Aorta (tissue), 5 donors: ENCODE data around the gene CCDC191. TPM values are rescaled to one million over a fixed set of nuclear protein-coding genes. Genes with fewer than 3 reads are reported as not detected.

Experiments used
- ATAC-seq: fragments of 200-7000 bp; cut with Tn5 transposase; one replicate; pipeline ENCODE4 v1.9.1; 2022; ENCODE audit warnings: moderate library complexity; ENCODE audit not compliant: low FRiP score
- DNase-seq, 2 donors: peaks; one replicate each; pipeline ENCODE4 v3.0.0-alpha.2; 2020
- H3K27ac ChIP-seq, 2 donors: one replicate each; pipeline ENCODE4 v1.5.1; 2013; ENCODE audit warnings: low read length in 2 of 2, mild to moderate bottlenecking in 2 of 2, moderate library complexity in 2 of 2, control low read depth in 1 of 2, inconsistent platforms in 1 of 2, low read depth in 1 of 2
- H3K27me3 ChIP-seq, 2 donors: one replicate each; pipeline ENCODE4 v1.6.1; 2013; ENCODE audit warnings: control low read depth in 1 of 2, low read length in 1 of 2, mild to moderate bottlenecking in 1 of 2, moderate library complexity in 1 of 2; ENCODE audit not compliant: insufficient read depth in 2 of 2, control insufficient read depth in 1 of 2
- H3K36me3 ChIP-seq, 2 donors: one replicate each; pipeline ENCODE4 v1.6.1; 2013; ENCODE audit warnings: control low read depth in 1 of 2, low read length in 1 of 2, mild to moderate bottlenecking in 1 of 2; ENCODE audit not compliant: insufficient read depth in 2 of 2, control insufficient read depth in 1 of 2
- H3K4me1 ChIP-seq, 2 donors: one replicate each; pipeline ENCODE4 v1.6.1; 2013; ENCODE audit warnings: low read length in 2 of 2, control low read depth in 1 of 2, mild to moderate bottlenecking in 1 of 2, moderate library complexity in 1 of 2; ENCODE audit not compliant: insufficient read depth in 2 of 2, control insufficient read depth in 1 of 2
- H3K4me3 ChIP-seq, 2 donors: one replicate each; pipeline ENCODE4 v1.5.1; 2013; ENCODE audit warnings: low read length in 2 of 2, control low read depth in 1 of 2, mild to moderate bottlenecking in 1 of 2
- H3K9me3 ChIP-seq: one replicate; pipeline ENCODE4 v1.6.1; 2013; ENCODE audit warnings: mild to moderate bottlenecking, low read length; ENCODE audit not compliant: control insufficient read depth
- WGBS, 2 donors: extraction: QIAGEN DNeasy Blood & Tissue Kit; methylation state at CpG; one replicate each; pipeline ENCODE4 v1.1.7; 2013; 5-methylcytosine and 5-hydroxymethylcytosine counted together
- intact Hi-C, 2 donors: fragments of 100-400 bp; cut with DNase I; formaldehyde crosslinking; loops; one replicate each; pipeline versions ENCODE4 v1.14.2 to v1.15.0; 2022
- polyA plus RNA-seq, 2 donors: library from polyadenylated mRNA; stranded (reverse); fragments of 200-250 nt; gene quantifications; one replicate each; pipeline ENCODE4 v1.2.3, GENCODE V29; 2013
- total RNA-seq, 2 donors: library from RNA; stranded (reverse); fragmentation: NEBNext Ultra II Directional; extraction: Animal tissue kit (Norgen Biotek cat#: 25700); gene quantifications; one replicate each; pipeline ENCODE4 v1.2.1, GENCODE V29; 2021
- donor health status: healthy with polysubstance abuse.
- donor health status: Bipolar disorder and iron deficiency.
- donor health status: DM: no; HTN: no; CAD: no.
- donor health status: DM: no; HTN: no; CAD: no.
- donor health status: DM: yes; HTN: yes; CAD: no.

CCDC191 gene
- total and polyA plus RNA-seq, 4 donors, result 1.4 to 8.6 (median 2.9) TPM

DNA sequence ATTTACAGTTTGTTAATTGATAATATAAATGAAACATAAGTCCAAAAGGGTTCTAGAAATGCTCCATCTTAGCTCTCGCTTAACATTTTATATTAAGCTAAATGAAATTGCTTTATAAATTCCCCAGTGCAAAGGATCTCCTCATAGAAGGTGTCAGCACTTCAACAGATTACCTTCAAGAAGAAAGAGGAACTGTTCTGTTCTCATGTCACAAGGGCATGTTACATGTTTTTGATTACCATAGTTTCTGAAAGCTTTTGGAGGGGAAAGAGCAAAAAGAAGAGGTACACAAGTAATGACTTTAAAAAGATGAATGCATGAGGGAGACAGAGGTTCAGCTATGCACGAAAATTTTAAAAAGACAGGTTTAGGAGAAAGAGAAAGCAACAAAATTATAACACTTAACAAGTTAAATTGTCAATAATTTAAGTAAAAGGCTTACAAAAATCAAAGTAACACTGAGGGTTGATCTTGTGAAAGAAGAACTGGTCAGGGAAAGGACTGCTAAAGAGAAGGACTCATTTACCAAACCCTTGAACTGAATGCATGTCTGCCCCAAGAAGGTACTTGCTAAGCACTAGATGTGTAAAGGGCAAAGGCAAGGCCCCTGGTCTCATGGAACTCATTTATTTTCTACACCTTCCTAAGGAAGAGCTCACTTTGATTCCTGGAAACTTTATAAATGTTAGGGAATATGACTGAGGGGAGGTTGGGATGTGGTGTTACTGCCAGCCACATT, 45.1 kb downstream of the CCDC191 start:
- no peak for ATAC-seq
- intact Hi-C loops, result no loop called here
- H3K36me3 ChIP-seq, result peaks cover 0 to 2% of the 10 kb centered on the region in 2 donors

DNA sequence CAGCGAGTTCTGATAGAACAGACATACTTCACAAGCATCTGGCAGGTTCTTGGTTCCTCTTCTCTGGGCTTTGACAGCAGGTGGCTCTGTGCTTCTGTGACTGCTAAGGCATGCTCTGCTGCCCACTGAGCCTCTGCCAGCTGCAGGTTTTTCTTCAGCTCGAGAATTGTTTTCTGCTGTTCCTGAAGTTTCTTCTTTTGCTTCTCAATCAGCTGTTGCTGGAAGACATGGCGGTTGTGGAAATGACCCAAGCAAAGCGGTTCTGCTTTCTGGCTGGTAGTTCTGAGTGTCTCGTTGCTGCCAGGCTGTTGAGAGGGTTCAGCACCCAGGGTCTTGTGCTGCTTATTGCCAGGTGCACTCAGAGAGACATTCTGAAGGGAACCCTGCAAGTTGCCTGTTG, 50.8 kb downstream of the CCDC191 start:
- 85 to 89% methylated on average over 5 of the region's 5 CpGs for WGBS, 2 donors
- H3K4me3 ChIP-seq, result no peak overlapping the region
- peaks cover 0 to 1% of the 10 kb centered on the region in 2 donors for H3K4me1 ChIP-seq
- no peaks in the 10 kb centered on the region for H3K9me3 ChIP-seq
- no peak overlapping the region for H3K27ac ChIP-seq
- no peaks in the 10 kb centered on the region for H3K27me3 ChIP-seq
- intact Hi-C loops, result no loop called here
- DNase-seq (no peak), ATAC-seq (no peak)
- no peaks in the 10 kb centered on the region for H3K36me3 ChIP-seq

More for the DNA sequence above, 45.1 kb downstream of the CCDC191 start:
- no peak overlapping the region for H3K27ac ChIP-seq
- no peaks in the 10 kb centered on the region for H3K4me1 ChIP-seq
- WGBS, 2 donors, result 89 to 90% methylated on average over 2 of the region's 2 CpGs
- no peaks in the 10 kb centered on the region for H3K27me3 ChIP-seq
- H3K4me3 ChIP-seq, result no peak overlapping the region
- H3K9me3 ChIP-seq, result no peaks in the 10 kb centered on the region
- DNase-seq, result no peak

DNA sequence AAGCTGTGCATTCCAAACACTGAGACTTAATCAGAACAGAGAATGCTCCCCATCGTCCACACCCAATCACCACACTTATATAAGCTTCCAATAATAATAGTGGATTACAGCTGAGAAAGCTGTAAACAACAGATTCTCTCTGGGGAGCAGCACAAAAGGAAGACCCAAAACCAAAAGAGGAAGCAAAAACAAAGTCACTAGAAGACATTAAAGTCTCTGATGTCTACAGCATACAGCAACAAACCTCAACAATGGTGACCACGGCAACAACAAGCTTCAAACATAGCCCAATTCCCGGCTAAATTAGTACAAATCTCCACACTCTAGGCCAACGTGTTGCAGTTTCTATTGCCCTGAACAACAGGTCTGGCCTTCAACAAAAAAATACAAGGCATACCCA, 70.8 kb downstream of the CCDC191 start:
- Histone ChIP-seq H3K36me3 (peaks cover 0 to 4% of the 10 kb centered on the region in 2 donors), H3K27me3 (no peaks in the 10 kb centered on the region), H3K4me3 (no peak overlapping the region), H3K27ac (no peak overlapping the region), H3K9me3 (peaks cover 3% of the 10 kb centered on the region), H3K4me1 (no peaks in the 10 kb centered on the region)
- DNase-seq (no peak), ATAC-seq (no peak)
- intact Hi-C loops, result no loop called here
- 74 to 85% methylated on average over 4 of the region's 4 CpGs for WGBS, 2 donors

DNA sequence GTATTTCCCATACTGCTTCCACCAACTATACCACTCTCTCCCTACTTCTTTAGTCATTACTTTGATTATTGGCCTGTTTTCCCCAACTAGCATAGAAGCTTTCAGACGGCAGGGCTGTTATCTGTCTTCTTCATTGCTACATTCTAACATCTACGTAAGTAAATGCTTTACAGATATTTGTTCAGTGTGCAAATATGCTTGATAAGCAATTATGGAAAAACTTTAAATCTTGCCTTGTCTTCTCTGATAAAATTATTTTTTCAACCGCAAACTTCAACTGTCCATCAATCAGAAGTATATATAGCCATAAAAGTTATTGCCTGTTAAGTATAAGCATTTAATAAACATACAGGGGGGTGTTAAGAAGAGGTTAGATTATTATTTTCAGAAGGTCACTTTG, 72.8 kb downstream of the CCDC191 start:
- WGBS, 2 donors, result 77 to 78% methylated on average over 3 of the region's 3 CpGs
- Histone ChIP-seq H3K27me3 (no peaks in the 10 kb centered on the region), H3K4me1 (no peaks in the 10 kb centered on the region), H3K9me3 (peaks cover 3% of the 10 kb centered on the region), H3K36me3 (peaks cover 0 to 4% of the 10 kb centered on the region in 2 donors), H3K27ac (no peak overlapping the region), H3K4me3 (no peak overlapping the region)
- no peak for DNase-seq
- ATAC-seq, result no peak
- intact Hi-C loops, result no loop called here

DNA sequence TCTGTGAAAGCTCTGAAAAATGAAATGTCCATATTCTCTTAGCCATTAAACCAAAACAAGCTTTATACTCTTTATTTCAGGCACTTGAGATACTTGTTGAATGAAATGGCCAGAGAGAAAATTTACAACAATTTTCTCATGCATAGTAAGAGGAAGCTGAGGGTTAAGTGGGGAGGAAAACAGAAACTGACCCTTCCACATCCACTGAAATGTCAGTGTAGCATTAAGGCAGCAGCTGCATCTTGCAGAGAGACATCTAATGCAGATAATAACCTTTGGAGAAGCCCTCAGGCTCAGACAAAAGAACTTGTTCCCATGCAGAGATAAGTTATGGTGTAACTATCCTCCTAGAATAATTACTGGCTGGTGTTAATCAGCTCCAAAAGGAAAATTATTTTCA, 74.5 kb downstream of the CCDC191 start:
- H3K4me1 ChIP-seq, result no peaks in the 10 kb centered on the region
- H3K27ac ChIP-seq, result no peak overlapping the region
- ATAC-seq (no peak), DNase-seq (no peak)
- intact Hi-C loops, result no loop called here
- H3K36me3 ChIP-seq, result peaks cover 0 to 4% of the 10 kb centered on the region in 2 donors
- H3K9me3 ChIP-seq, result peaks cover 3% of the 10 kb centered on the region
- H3K27me3 ChIP-seq, result no peaks in the 10 kb centered on the region
- H3K4me3 ChIP-seq, result no peak overlapping the region

DNA sequence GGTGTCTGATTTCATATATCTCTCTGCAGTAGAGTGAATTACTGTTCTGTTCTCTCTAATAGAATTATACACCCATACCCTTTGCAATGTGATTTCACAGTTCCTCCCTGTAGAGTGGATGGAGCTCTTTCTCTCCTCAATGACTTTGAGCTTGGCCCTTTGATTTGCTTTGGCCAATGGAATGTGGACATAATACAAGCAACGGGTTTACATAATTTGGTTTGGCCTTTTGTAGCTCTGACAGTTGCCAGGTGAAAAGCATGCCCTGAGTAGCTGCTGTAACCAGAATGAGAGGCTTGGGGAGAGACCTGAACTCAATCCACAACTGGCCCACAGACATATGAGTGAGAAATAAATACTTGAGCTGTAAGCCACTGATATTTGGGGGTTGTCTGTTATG, 76.4 kb downstream of the CCDC191 start:
- H3K27me3 ChIP-seq, result no peaks in the 10 kb centered on the region
- no peaks in the 10 kb centered on the region for H3K36me3 ChIP-seq
- intact Hi-C loops, result no loop called here
- ATAC-seq (no peak), DNase-seq (no peak)
- no peaks in the 10 kb centered on the region for H3K4me1 ChIP-seq
- H3K27ac ChIP-seq, result no peak overlapping the region
- H3K4me3 ChIP-seq, result no peak overlapping the region
- 31 to 38% methylated on average over 1 of the region's 1 CpG for WGBS, 2 donors
- H3K9me3 ChIP-seq, result no peaks in the 10 kb centered on the region

DNA sequence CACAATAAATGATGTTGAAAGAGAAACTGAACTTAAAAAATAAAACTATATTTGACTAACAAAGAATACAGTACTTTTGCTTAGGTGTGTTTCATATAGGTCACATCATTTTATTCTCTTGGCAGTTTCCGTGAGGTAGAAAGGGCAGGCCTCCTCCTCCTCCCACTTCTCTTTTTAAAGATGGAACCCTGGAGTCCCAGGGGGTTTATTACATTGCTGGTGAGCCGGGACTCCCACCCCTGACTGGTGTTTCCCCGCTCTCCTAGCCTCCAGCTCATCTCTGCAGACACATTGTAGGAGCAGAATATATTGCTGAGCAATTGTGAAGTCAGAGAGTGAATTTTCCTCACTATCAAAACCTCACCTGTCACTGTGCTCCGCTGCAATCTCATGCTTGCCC, 78.5 kb downstream of the CCDC191 start:
- H3K9me3 ChIP-seq, result peaks cover 1% of the 10 kb centered on the region
- ATAC-seq (no peak), DNase-seq (no peak)
- H3K27me3 ChIP-seq, result no peaks in the 10 kb centered on the region
- H3K27ac ChIP-seq, result no peak overlapping the region
- 84 to 88% methylated on average over 4 of the region's 4 CpGs for WGBS, 2 donors
- H3K4me3 ChIP-seq, result no peak overlapping the region
- no peaks in the 10 kb centered on the region for H3K4me1 ChIP-seq
- H3K36me3 ChIP-seq, result no peaks in the 10 kb centered on the region
- intact Hi-C loops, result no loop called here

DNA sequence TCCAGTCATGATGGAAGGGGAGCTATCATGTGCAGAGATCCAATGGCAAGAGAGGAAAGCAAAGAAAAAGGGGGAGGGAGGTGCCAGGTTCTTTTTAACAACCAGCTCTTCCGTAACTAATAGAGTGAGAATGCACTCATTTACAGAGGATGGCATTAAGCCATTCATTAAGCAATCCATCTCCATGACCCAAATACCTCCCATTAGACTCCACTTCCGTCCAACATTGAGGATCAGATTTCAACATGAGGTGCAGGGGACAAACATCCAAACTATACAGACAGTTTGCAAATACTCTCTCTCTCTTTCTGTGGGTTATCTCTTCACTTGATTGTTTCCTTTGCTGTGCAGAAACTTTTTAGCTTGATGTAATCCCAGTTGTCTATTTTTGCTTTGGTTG, 87.3 kb downstream of the CCDC191 start:
- ATAC-seq (no peak), DNase-seq (no peak)
- no peak overlapping the region for H3K4me3 ChIP-seq
- no peaks in the 10 kb centered on the region for H3K27me3 ChIP-seq
- WGBS, 2 donors, result 48 to 50% methylated on average over 2 of the region's 2 CpGs
- no peaks in the 10 kb centered on the region for H3K4me1 ChIP-seq
- H3K36me3 ChIP-seq, result no peaks in the 10 kb centered on the region
- H3K9me3 ChIP-seq, result no peaks in the 10 kb centered on the region
- intact Hi-C loops, result no loop called here
- H3K27ac ChIP-seq, result no peak overlapping the region

DNA sequence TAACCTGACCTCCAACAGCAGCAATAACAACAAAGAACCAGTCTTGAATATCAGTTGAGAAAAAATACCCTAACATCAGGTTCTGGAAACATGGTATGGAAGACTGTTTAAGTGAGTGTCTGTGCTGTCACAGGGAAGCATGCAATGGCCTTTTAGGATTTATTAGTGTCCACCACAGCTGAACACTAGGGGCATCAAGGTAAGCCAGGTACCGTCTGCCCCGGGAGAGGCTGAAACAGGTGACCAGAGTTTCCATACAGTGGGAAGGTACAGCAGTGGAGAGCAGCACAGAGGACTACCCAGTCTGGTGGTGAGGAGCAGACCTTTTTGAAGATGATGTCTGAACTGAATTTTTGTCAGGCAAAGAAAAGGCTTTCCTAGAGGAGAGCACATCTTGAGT, 90.2 kb downstream of the CCDC191 start:
- Histone ChIP-seq H3K4me1 (no peaks in the 10 kb centered on the region), H3K36me3 (no peaks in the 10 kb centered on the region), H3K4me3 (no peak overlapping the region), H3K27ac (no peak overlapping the region), H3K9me3 (no peaks in the 10 kb centered on the region), H3K27me3 (no peaks in the 10 kb centered on the region)
- WGBS, 2 donors, result 62 to 86% methylated on average over 2 of the region's 2 CpGs
- intact Hi-C loops, result no loop called here
- no peak for DNase-seq
- ATAC-seq, result no peak
